DMS79 treated with DMSO at 0.1 percent for 48 hours (cell line): Measurements from ENCODE around the gene CLPSL2.
"Not testable (repeated sequence)": the region's sequence is repeated elsewhere in the genome, so short reads cannot be mapped to it uniquely, and the experiment has no call there.

Source experiments
- DNase-seq: peaks from one replicate; lab custom pipeline; 2025; lab: John Stamatoyannopoulos, UW

Gene CLPSL2, protein sequence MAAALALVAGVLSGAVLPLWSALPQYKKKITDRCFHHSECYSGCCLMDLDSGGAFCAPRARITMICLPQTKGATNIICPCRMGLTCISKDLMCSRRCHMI

GRCh38 chr6:35776364-35777215, at the start of gene CLPSL2:
Gene CLPSL2 (plus strand): TSS chr6:35776598. CDS start chr6:35776619, 21 bp downstream.
- peak; percentile 58 for DNase-seq

DNA sequence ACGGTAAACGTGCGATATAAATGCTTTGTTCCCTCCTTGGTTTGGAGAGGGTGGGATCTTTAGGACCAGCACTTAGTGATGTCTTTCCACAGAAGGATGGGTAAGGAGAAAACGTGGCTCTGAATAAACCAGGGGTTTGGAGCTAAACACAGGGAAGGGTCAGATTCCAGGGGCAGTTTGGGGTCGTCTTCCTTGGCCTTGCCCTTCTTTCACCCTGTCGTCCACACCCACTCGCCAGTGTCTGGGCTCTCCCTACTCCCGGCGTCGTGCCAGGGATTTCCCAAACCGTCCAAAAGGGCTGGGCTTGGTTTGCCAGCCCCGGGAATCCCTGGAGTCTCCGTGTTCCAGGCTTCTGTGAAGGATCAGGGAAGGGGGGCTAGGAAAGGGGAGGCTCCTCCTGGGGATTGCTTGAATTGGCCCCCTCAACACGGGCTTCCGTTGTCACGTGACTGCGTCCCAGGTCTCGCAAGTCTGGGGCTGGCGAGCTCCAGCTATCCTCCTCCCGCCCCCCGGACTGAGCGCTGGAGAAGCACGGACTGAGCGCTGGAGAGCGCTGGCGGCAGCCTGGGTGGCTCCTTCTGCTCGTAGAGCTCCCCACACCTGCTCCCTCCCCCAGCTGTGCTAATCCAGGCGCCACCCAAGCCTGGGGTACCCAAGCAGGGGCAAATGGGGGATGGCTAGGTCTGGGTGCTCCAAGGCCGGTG, 49.0 kb upstream of the CLPSL2 start:
- DNase-seq, result peak; percentile 81

GRCh38 chr6:35727935-35728682, 48.3 kb upstream of the CLPSL2 start:
- peak; percentile 86 for DNase-seq

DNA sequence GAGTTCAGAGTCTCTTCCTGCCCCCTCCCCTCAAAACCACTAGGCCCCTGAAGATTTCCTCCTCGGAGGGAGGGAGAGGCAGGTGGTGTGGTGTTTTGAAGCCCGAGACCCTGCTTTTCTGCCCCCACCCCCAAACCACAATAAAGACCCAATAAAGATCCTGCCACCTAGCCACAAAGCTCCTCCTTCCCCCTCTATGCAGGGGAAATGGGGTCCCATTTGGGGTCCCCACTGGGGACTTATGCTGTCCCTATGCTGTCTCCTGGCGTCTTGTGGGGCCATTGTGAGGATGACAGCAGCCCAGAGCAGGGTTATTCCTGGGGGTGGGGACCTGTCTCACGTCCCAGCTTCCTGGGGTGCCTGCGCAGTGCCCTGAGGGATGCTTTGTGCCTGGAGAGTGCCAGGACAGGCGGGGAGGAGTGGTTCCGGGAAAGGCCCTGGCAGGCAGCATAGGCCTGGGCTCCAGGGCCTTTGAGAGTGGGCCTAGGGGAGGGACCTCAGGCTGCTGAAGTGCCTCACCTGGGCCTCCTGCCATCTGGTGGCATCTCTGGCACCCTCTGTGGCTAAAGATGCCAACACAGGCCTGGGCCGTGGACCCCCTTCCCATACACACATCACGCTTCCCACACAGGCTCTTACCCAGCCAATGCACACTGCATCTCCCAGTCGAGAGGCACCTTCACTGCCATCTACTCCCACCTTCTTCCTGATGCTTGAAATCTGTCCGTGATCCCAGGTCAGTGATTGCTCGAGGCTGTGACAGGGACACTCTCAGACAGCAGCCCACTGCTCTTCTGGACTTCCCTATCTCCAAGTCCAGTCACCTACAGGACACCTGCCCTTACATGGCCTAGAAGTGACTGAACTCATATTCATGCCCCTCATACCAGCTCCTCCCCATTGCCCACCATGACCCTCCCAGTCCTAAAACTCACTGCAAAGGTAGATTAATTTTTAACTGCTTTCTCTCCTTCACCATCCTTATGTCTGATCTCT, 47.4 kb upstream of the CLPSL2 start:
- DNase-seq, result peak; percentile 69

DNA sequence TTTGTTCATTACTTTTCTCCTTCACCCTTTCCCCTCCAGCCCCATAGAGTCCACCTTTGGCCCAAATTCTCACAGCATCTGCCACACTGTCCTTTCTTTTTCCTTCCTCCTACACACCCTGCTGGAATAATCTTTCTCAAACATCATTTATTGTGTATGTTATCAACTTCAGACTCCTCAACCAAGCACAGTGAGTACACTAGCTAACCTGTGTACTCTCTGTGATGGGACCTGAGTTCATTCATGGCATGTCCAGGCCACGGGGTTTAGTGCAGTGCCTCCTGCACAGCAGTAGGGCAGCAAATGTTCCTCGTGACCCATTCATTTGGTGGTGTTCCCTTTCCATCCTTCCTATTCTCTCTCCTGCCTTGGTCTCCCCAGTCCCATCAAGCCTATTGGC, 46.7 kb upstream of the CLPSL2 start:
- DNase-seq, result no peak

- DNase-seq, result no peak
Measured at GRCh38 chr6:35730745-35731413, 45.5 kb upstream of the CLPSL2 start.

DNA sequence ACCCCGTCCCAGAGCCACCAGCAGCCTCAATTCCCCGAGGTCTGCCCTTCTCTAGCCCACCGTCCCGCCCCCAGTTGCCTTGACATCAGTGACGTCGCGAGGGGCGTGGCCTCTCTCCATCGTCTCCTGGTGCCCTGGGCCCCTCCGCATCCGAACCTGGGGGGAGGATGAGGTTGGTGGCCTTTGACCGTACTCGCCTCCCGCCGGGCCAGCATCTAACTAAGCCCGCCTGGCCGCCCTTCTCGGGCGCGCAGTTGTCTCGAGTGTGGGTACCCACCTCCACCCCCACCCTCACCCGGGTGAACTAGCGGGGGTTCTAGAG, 45.0 kb upstream of the CLPSL2 start:
- peak; percentile 75 for DNase-seq

- DNase-seq, result peak; percentile 60
Measured at GRCh38 chr6:35731736-35732532, 44.5 kb upstream of the CLPSL2 start.

DNA sequence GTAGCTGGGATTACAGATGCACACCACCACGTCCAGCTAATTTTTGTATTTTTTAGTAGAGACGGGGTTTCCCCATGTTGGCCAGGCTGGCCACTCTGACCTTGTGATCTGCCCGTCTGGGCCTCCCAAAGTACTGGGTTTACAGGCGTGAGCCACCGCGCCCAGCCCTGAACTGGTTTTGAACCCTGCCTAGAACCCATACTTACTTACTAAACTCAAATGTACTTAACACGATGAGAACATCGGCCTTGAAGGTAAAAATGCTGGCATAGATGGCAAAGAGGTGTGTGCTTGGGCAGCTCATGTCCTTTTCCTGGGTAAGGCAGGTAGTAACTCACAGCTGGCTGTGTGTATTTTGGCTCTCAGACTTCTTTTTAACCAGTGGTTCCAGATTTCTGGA, 42.8 kb upstream of the CLPSL2 start:
- DNase-seq, result no peak

GRCh38 chr6:35734319-35734718, 42.1 kb upstream of the CLPSL2 start:
- not testable (repeated sequence) for DNase-seq

- no peak for DNase-seq
Measured at GRCh38 chr6:35735452-35735851, 40.9 kb upstream of the CLPSL2 start.

DNA sequence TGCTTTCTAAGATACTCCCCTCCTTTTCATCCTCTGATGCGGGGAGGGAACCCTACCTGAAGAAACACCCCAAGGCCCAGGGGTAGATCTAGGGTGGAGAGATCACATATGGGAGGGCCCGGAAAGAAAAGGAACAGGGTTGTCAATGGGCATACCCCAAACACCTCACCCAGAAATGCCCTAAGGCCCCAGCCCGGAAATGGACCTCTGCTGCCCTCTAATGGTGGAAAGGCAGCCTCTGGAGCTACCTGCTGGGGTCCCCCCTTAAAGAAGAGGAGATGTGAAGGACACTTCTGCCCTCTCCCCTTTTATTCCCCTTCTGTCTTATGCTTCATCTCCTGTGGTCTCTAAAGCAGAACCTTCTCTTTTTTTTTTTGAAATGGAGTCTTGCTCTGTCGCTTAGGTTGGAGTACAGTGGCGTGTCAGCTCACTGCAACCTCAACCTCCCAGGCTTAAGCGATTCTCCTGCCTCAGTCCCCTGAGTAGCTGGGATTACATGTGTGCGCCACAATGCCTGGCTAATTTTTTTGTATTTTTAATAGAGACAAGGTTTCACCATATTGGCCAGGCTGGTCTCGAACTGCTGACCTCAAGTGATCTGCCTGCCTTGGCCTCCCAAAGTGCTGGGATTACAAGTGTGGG, 40.0 kb upstream of the CLPSL2 start:
- peak; percentile 60 for DNase-seq

- DNase-seq, result no peak
Measured at GRCh38 chr6:35736982-35737412, 39.4 kb upstream of the CLPSL2 start, which contains the start of gene ARMC12. Gene ARMC12 (plus strand): TSS chr6:35737032. CDS start chr6:35737109, 77 bp downstream.

DNA sequence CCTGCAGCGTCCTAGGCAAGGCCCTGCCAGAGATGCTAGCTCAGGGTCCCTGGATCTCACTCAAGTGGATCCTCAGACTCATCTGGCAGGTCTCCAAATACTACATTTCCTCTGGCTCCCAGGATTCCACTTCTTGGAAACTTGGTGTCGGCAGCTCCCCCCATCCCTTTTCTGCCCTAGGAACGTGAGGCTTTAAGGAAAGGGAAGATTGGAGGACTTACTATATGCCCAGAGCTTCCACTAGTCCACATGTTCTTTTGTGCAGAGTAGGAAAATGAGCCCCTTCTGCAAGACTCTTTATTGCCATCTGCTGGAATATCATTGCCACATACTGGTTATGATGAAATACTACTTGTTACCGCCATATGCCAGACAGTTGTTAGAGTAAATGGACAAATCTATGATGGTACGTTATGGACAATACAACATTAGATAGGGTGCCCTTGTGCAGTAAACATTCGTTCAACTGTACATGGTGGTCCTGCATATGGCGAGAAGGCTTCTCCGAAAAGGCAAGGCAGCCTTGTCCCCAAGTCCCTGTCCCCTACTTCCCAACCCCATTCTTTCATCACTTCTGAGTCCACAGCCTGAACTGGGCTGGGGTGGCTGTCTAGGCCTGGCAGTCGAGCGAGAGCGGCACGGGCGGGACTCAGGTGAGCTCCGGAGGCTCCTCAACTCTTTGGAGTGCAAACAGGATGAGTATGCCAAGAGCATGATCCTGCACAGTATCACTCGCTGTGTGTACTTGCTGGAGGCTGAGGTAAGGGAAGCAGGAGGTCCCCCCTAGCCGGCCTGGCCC, 38.8 kb upstream of the CLPSL2 start:
- peak; percentile 79 for DNase-seq

DNA sequence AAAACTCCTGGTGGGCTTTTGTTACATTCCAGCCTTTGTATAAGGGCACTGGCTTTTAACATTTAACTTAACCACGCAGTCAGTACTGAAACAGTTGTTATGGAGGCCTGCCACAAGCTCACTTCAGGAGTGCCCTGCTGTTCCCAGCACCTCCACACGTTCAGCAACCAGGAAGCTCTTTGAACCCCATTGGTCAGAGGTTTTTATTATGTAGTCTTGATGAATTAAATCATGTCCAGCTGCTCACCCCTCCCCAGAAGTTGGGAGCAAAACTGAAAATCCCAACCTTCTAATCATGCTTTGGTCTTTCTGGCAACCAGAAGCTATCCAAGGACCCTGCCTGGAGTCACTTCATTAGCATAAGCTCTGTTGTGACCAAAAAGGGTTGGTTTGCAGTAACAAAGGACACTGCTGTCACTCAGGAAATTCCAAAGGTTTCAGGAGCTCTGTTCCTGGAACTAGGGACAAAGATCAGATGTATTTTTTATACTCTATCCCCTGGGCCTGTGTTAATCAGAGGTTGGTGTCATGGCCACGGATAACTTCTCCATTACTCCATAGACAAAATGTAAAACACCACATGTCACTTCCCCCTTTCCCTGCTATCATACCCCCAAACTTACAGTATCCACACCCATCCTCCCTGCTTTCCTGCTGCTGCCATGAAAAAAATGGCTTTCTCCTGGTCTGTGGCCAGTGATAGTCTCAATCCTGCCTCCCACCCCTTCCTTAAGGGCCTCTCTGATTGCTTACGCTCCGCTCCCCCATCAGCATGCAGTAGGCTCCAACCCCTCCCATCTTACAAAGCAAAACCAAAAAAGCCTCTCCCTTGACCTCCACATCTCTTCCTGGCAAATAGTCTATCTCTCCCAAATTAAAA, 36.5 kb upstream of the CLPSL2 start:
- no peak for DNase-seq

DNA sequence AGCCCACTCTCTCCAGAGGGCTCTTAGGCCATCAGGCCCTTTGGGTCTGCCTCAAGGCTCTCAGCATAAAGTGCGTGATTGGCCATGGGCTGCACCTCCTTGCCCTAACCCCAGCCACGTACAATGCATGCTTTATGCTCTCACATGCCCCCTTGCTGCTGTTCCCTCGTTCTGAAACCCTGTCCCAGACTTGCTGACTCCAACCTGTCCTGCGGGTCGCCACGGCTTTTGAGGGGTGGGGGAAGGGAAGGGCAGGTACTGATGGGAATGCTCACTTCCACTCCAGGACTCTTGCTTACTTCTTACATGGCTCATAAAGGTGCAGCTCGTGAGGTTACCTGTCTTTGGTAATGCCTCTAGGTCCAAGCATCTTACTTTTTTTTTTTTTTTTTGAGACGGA, 33.6 kb upstream of the CLPSL2 start:
- no peak for DNase-seq

DNA sequence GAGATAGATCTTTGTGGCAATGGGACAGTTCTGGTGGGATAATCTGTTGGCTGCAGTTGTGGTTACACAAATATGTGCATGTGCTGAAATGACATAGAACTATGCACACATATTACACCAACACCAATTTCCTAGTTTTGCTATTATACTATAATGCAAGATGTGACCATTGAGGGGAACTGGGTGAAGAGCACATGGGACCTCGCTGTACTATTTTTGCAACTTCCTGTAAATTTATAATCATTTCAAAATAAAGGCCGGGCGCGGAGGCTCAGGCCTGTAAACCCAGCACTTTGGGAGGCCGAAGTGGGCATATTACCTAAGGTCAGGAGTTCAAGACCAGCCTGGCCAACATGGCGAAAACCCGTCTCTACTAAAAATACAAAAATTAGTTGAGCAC, 30.9 kb upstream of the CLPSL2 start:
- DNase-seq, result no peak
